ENCODE measurements around the gene BAIAP2. TPM values are rescaled to one million over a fixed set of nuclear protein-coding genes. Genes with fewer than 3 reads are reported as not detected.

Gene BAIAP2
- total and polyA plus RNA-seq, 10 of the 15 experiments (the other 5 are each of a cell fraction or from before 2014, with no cell fraction given), result 0.15 to 1.2 (median 0.46) TPM; not detected in 2

GRCh38 chr17:81043319-81043724 is 8.4 kb downstream of the BAIAP2 start:
- in situ Hi-C loops (cut with MboI) (no loop called here), intact Hi-C loops (cut with micrococcal nuclease; ENCODE audit: unreplicated experiment) (no loop called here)
- Histone ChIP-seq H3K4me2 (ENCODE audit: control insufficient read depth, insufficient read depth) (no peak overlapping the region), H3K79me2 (ENCODE audit: control insufficient read depth, insufficient read depth, low read length) (no peaks in the 10 kb centered on the region), H3K4me1 (ENCODE audit: control insufficient read depth, insufficient read depth, low read length) (no peaks in the 10 kb centered on the region), H4K20me1 (ENCODE audit: control insufficient read depth, insufficient read depth) (no peaks in the 10 kb centered on the region), H3K9ac (ENCODE audit: control insufficient read depth, insufficient read depth, low read length) (no peak overlapping the region), H3K4me3 (no peak overlapping the region), H3K27me3 (replicated peaks in 1 of 2; ENCODE audit: control insufficient read depth in 2 of 2, insufficient read depth in 2 of 2, low read length in 1 of 2) (no peaks in the 10 kb centered on the region; a peak in 1 of 4 replicates), H2AFZ (ENCODE audit: control insufficient read depth, low read depth, low read length) (no peak overlapping the region), H3K9me3 (replicated peaks; ENCODE audit: control insufficient read depth, insufficient read depth, low read length) (no peaks in the 10 kb centered on the region), H3K36me3 (ENCODE audit: control insufficient read depth in 2 of 2, insufficient read depth in 2 of 2, low read length in 1 of 2) (no peaks in the 10 kb centered on the region), H3K27ac (ENCODE audit: control insufficient read depth, insufficient read depth) (no peak overlapping the region)
- RAD21 ChIA-PET (ENCODE audit: unreplicated experiment), result no interaction called here
- POLR2A ChIA-PET, result no interaction called here
- SMC1A ChIA-PET (ENCODE audit: uncharacterized antibody, unreplicated experiment), result no interaction called here
- DNase-seq (ENCODE audit: low read depth, low spot score), result no peak
- FAIRE-seq, result no peak
- ATAC-seq, result no peak
- no TSS peak for BruUV-seq (replicated peaks)
- WGBS (ENCODE audit: insufficient coverage, insufficient replicate concordance, low lambda C conversion rate, missing lambda C conversion rate), result 61% methylated on average over 19 of the region's 19 CpGs
- CTCF ChIA-PET, result no interaction called here
- TF ChIP-seq NFXL1 (IDR thresholded peaks at IDR 0.05; ENCODE audit: borderline replicate concordance), result no peak
- no peak for TF ChIP-seq E2F8 (IDR thresholded peaks at IDR 0.05; ENCODE audit: low read depth, partially characterized antibody)
- no peak for TF ChIP-seq SUPT20H (IDR thresholded peaks at IDR 0.05; ENCODE audit: borderline replicate concordance, control insufficient read depth, low read depth, low read length)
- TF ChIP-seq RFX5 (IDR thresholded peaks at IDR 0.05; ENCODE audit: low read depth, low read length), result no peak
- no peak for TF ChIP-seq SKIL (IDR thresholded peaks at IDR 0.05; ENCODE audit: low read depth, poor library complexity, severe bottlenecking)
- TF ChIP-seq IRF4 (IDR thresholded peaks at IDR 0.05; ENCODE audit: low read depth, low read length), result no peak
- TF ChIP-seq SREBF1 (IDR thresholded peaks at IDR 0.05; ENCODE audit: low read length), result no peak
- no peak for TF ChIP-seq RELB (IDR thresholded peaks at IDR 0.05; ENCODE audit: low read depth)
- no peak for TF ChIP-seq MAX (IDR thresholded peaks at IDR 0.05; ENCODE audit: low read depth, low read length)
- TF ChIP-seq SIN3A (IDR thresholded peaks at IDR 0.05; ENCODE audit: low read depth, low read length), result no peak
- TF ChIP-seq HCFC1 (IDR thresholded peaks at IDR 0.05; ENCODE audit: low read length), result no peak
- TF ChIP-seq YY1 (IDR thresholded peaks at IDR 0.05; ENCODE audit: low read depth, low read length), result no peak
- TF ChIP-seq CEBPZ (IDR thresholded peaks at IDR 0.05; ENCODE audit: low read depth, low read length), result no peak
